ENCODE measurements around the gene IFITM1.

DNA sequence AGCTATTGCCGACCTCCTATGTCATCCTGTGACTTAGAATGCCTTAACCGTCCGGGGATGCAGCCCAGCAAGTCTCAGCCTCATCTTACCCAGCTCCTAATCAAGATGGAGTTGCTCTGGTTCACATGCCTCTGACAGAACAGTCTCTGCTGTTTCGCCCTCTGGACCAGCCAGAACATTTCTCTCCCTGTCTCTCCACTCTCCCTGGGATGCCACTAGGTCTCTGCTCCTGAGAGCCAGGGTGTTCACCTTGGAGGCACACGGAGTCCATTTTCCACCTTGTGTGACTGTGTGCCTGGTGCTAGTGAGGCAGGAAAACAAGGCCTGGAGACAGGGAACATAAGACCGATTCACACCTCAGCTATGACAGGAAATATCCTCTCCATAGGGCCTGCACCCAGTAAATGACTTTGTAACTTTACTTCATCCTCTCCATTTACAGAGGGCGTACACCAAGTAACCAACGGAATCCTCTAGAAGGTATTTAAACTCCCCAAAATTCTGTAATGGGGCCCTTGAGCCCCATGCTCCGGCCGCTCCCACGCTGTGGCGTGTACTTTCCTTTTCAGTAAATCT is 38.7 kb downstream of the IFITM1 start:
- TF ChIP-seq, protein P1, sequence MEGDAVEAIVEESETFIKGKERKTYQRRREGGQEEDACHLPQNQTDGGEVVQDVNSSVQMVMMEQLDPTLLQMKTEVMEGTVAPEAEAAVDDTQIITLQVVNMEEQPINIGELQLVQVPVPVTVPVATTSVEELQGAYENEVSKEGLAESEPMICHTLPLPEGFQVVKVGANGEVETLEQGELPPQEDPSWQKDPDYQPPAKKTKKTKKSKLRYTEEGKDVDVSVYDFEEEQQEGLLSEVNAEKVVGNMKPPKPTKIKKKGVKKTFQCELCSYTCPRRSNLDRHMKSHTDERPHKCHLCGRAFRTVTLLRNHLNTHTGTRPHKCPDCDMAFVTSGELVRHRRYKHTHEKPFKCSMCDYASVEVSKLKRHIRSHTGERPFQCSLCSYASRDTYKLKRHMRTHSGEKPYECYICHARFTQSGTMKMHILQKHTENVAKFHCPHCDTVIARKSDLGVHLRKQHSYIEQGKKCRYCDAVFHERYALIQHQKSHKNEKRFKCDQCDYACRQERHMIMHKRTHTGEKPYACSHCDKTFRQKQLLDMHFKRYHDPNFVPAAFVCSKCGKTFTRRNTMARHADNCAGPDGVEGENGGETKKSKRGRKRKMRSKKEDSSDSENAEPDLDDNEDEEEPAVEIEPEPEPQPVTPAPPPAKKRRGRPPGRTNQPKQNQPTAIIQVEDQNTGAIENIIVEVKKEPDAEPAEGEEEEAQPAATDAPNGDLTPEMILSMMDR (conservative IDR thresholded peaks at IDR 0.05 in 1 of 2, IDR thresholded peaks at IDR 0.05 in 1 of 2; ENCODE audit: low read depth in 1 of 2, low read length in 2 of 2): no peak
- TF ChIP-seq EZH2 (IDR thresholded peaks at IDR 0.05; ENCODE audit: low read length, missing control alignments): no peak

Data from fibroblast of lung (primary cell).